ENCODE data around the gene TCF3.

DNA sequence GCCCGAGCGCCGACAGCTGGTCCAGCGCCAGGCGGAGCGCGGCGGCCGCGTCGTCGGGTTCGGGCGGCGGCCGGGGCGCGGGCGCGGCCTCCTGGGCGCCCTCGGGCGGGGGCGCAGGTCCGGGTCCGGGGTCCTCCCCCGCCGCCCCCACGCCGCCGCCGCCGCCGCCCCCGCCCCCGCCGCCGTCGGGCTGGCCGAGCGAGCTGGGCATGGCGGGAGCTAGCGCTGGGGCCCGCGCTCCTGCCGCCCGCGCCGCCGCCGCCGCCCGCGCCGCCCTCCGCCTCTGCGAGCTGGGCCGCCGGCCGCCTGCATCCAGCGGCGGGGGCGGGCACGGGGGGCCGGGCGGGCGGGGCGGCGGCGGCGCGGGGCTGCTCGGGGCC lies 84.6 kb downstream of the TCF3 start:
- TF ChIP-seq, protein P1, sequence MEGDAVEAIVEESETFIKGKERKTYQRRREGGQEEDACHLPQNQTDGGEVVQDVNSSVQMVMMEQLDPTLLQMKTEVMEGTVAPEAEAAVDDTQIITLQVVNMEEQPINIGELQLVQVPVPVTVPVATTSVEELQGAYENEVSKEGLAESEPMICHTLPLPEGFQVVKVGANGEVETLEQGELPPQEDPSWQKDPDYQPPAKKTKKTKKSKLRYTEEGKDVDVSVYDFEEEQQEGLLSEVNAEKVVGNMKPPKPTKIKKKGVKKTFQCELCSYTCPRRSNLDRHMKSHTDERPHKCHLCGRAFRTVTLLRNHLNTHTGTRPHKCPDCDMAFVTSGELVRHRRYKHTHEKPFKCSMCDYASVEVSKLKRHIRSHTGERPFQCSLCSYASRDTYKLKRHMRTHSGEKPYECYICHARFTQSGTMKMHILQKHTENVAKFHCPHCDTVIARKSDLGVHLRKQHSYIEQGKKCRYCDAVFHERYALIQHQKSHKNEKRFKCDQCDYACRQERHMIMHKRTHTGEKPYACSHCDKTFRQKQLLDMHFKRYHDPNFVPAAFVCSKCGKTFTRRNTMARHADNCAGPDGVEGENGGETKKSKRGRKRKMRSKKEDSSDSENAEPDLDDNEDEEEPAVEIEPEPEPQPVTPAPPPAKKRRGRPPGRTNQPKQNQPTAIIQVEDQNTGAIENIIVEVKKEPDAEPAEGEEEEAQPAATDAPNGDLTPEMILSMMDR (IDR thresholded peaks at IDR 0.05; ENCODE audit: low read depth, low read length, missing input control), result no peak
- TF ChIP-seq JUND (IDR thresholded peaks at IDR 0.05) (no peak), RAD21 (IDR thresholded peaks at IDR 0.05) (no peak), GABPA (IDR thresholded peaks at IDR 0.05 in 1 of 2, conservative IDR thresholded peaks at IDR 0.05 in 1 of 2) (no peak), YY1 (IDR thresholded peaks at IDR 0.05) (no peak), RXRA (IDR thresholded peaks at IDR 0.05) (no peak), NR2F2 (IDR thresholded peaks at IDR 0.05) (no peak), SP1 (IDR thresholded peaks at IDR 0.05) (no peak), FOXA1 (IDR thresholded peaks at IDR 0.05) (no peak)
- TF ChIP-seq, protein P2, sequence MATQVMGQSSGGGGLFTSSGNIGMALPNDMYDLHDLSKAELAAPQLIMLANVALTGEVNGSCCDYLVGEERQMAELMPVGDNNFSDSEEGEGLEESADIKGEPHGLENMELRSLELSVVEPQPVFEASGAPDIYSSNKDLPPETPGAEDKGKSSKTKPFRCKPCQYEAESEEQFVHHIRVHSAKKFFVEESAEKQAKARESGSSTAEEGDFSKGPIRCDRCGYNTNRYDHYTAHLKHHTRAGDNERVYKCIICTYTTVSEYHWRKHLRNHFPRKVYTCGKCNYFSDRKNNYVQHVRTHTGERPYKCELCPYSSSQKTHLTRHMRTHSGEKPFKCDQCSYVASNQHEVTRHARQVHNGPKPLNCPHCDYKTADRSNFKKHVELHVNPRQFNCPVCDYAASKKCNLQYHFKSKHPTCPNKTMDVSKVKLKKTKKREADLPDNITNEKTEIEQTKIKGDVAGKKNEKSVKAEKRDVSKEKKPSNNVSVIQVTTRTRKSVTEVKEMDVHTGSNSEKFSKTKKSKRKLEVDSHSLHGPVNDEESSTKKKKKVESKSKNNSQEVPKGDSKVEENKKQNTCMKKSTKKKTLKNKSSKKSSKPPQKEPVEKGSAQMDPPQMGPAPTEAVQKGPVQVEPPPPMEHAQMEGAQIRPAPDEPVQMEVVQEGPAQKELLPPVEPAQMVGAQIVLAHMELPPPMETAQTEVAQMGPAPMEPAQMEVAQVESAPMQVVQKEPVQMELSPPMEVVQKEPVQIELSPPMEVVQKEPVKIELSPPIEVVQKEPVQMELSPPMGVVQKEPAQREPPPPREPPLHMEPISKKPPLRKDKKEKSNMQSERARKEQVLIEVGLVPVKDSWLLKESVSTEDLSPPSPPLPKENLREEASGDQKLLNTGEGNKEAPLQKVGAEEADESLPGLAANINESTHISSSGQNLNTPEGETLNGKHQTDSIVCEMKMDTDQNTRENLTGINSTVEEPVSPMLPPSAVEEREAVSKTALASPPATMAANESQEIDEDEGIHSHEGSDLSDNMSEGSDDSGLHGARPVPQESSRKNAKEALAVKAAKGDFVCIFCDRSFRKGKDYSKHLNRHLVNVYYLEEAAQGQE (IDR thresholded peaks at IDR 0.05), result no peak
- TF ChIP-seq, protein P3, sequence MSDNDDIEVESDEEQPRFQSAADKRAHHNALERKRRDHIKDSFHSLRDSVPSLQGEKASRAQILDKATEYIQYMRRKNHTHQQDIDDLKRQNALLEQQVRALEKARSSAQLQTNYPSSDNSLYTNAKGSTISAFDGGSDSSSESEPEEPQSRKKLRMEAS (IDR thresholded peaks at IDR 0.05), result no peak
- TF ChIP-seq, protein P4, sequence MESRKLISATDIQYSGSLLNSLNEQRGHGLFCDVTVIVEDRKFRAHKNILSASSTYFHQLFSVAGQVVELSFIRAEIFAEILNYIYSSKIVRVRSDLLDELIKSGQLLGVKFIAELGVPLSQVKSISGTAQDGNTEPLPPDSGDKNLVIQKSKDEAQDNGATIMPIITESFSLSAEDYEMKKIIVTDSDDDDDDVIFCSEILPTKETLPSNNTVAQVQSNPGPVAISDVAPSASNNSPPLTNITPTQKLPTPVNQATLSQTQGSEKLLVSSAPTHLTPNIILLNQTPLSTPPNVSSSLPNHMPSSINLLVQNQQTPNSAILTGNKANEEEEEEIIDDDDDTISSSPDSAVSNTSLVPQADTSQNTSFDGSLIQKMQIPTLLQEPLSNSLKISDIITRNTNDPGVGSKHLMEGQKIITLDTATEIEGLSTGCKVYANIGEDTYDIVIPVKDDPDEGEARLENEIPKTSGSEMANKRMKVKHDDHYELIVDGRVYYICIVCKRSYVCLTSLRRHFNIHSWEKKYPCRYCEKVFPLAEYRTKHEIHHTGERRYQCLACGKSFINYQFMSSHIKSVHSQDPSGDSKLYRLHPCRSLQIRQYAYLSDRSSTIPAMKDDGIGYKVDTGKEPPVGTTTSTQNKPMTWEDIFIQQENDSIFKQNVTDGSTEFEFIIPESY (IDR thresholded peaks at IDR 0.05), result no peak
- TF ChIP-seq, protein P5, sequence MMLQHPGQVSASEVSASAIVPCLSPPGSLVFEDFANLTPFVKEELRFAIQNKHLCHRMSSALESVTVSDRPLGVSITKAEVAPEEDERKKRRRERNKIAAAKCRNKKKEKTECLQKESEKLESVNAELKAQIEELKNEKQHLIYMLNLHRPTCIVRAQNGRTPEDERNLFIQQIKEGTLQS (IDR thresholded peaks at IDR 0.05), result no peak
